GM18498 (cell line): ENCODE results near the gene PAQR4.

Experiments used
- ATAC-seq: cut with Tn5 transposase; IDR thresholded peaks from one replicate; pipeline ENCODE4 v1.9.1; 2021; ENCODE audit warnings: mild to moderate bottlenecking, moderate library complexity; ENCODE audit not compliant: unreplicated experiment

Gene PAQR4

DNA sequence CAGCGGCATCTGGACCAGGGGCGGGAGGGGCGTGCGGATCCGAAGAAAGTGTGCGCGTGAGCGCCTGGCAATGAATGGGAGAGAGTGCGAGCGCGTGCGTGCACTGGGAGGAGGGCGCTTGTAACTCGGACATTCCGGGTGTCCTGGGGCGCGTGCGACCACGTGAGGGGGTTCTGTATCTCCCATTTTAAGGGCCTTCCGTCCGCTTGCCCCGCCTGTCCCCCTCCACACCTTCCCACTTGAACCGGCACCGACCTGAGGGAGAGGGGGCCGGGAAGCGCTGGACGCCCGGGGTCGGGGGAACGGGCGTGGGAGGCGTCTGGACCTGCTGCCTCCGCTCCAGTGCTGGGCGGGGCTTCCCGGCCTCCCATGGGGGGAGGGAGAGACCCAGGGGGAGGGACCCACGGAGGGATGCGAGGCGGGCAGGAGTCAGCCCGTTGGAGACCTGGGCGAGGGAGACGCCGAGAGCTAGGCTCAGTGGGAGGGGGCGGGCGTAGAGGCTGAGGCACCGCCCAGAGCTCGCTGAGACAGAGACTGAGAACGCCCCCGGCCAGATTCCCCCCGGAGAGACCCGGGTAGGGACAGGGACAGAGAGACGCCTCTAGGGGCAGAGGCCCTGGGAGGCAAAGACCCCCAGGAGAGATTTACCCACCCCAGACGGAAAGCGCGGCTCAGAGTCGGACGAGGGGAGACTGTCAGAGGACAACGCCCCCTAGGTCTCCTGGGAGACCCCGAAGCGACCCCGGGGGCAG lies 5.2 kb upstream of the PAQR4 start, which contains the start of gene KREMEN2:
TSS of gene KREMEN2 (plus strand) at position 553 of the 752 bp plus-strand sequence. CDS start 246 bp downstream, outside the sequence.
- ATAC-seq, result no peak

DNA sequence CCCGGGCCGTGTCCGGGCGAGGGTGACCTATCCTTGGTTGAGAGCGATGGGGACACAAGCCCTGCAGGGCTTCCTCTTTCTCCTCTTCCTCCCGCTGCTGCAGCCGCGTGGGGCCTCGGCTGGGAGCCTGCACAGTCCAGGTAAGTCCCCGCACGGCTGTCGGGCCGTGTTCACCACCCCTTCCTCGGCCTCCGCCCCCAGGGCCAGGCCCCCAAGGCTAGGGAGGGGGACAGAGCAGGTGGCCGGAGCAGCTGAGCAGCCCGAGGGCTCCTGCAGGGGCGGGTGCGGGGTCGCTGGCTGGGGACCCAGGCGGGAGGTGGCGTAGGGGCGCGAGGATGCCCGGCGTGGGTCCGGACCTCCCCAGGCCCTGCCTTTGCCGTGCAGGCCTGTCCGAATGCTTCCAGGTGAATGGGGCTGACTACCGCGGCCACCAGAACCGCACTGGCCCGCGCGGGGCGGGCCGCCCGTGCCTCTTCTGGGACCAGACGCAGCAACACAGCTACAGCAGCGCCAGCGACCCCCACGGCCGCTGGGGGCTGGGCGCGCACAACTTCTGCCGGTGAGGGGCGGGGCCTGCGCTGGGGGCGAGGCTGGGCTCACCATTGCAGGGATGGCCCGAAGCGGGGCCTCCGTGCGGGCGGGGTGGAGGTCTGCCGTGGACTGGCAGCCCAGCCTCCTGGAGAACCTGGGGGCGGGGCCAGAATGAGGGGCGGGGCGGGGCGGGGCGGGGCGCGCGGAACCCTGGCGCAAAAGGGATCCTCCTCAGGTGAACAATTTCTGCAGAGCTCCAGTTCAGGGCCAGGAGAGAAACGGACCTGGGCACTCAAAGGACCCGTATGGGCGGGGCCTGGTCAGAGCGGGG lies 4.4 kb upstream of the PAQR4 start:
- no peak for ATAC-seq

DNA sequence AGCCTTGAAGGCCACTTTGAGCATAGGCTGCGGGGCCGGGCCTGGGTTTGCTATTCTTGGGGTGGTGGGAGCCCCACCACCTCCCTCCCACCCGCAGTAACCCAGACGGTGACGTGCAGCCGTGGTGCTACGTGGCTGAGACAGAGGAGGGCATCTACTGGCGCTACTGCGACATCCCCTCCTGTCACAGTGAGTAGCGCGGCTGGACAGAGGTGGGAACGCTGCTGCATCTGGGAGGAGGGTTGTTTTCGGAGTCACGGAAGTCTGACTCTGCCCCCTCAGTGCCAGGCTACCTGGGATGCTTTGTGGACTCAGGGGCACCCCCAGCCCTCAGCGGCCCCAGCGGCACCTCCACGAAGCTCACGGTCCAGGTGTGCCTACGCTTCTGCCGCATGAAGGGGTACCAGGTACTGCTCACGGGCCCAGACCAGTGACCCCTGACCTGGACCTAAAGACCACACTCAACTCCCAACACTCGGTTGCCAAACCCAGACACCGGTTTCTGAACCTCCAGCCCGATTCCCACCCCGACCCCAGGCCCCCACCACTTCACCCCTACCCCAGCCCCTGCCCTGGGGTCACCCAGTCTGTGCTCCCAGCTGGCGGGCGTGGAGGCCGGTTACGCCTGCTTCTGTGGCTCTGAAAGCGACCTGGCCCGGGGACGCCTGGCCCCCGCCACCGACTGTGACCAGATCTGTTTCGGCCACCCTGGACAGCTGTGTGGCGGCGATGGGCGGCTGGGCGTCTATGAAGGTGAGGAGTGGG lies 2.9 kb upstream of the PAQR4 start:
- ATAC-seq, result no peak

DNA sequence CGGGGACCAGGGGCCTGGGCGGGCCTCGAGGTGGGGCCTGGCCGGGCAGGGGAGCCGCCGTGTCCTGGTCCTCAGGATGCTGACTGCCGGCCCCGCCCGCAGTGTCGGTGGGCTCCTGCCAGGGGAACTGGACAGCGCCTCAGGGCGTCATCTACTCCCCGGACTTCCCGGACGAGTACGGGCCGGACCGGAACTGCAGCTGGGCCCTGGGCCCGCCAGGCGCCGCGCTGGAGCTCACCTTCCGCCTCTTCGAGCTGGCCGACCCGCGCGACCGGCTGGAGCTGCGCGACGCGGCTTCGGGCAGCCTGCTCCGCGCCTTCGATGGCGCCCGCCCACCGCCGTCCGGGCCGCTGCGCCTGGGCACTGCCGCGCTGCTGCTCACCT lies 2.3 kb upstream of the PAQR4 start:
- no peak for ATAC-seq

DNA sequence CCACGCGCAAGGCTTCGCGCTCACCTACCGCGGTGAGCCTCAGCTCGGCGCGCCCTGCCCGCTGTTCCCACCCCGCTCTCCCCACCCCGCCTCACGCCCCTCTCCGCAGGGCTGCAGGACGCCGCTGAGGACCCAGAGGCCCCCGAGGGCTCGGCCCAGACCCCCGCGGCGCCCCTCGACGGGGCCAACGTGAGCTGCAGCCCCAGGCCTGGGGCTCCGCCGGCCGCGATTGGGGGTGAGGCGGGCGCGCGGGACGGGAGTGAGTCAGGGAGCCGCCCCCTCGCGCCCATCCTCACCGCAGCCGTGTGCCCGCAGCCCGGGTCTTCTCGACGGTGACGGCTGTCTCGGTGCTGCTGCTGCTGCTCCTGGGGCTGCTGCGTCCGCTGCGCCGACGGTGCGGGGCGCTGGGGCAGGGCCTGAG lies 1.9 kb upstream of the PAQR4 start:
- no peak for ATAC-seq

DNA sequence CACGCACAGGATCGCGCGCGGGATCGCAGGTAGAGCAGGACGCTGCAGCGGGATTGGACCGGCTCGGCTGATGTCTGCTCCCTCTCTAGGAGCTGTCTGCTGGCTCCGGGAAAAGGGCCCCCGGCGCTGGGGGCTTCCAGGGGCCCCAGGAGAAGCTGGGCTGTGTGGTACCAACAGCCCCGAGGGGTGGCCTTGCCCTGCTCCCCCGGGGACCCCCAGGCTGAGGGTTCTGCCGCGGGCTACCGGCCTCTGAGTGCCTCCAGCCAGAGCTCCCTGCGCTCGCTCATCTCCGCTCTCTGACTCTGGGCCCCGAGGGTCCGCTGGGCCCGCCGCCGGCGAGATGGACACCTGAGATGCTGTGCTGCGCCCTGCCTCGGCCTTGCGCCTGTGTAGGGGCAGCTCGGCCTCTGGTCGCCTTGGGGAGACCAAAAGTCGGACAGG lies 1.4 kb upstream of the PAQR4 start:
- no peak for ATAC-seq

DNA sequence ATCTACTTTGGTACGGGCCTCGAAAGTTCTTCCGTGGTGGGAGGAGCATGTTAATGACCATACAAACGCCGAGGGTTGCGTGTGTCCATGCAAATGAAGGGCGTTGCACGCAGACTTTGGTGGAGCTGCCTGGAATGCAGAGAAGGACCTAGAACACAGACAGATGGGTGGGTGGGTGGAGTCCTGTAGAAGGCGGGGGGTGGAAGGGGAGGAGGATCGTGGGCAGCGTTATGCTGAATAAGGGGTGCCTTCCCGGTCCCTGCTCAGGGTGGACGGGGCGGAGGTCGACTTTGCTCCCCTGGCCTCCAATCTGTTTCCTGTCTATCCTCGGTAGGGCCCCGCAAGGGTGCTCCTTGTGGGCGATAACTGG lies 795 bp upstream of the PAQR4 start:
- no peak for ATAC-seq

DNA sequence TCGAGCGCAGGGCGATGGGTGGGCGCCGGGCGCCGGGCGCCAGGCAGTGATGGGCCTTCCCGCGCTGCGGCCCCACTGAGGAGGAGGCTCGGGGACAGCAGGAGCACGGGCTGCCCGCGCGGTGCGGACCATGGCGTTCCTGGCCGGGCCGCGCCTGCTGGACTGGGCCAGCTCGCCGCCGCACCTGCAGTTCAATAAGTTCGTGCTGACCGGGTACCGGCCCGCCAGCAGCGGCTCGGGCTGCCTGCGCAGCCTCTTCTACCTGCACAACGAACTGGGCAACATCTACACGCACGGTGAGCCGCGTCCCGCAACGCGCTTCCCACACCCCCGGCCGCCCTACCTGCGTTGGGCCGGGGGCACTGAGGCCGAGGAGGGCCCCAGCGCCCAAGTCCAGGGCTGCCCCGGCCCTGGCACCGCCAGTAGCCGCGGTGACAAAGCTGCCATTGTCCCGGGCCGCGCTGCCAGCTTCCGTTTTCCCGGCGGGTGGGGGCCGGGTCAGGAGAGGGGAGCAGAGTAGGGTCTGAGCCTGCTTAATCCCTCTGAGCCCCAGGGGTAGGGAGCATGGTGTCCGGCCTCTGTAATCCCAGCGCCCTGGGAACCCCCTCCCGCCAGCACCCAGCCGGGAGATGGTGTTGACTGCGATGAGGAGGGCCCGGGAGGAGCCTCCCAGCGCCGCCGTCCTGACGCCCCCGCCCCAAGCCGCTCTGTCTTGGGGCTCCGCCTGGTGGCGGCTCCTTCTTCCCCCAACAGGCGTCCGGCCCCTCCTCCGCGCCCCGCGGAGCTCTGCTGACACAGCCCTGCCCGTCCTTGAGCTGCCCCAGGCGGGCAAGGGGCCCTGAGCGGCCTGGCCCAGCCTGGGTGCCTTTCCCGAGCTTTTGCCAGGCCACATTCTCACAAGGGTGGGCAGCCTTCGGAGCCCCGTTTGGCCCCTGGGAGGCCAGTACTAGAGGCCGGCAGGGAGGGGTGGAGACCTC lies 685 bp downstream of the PAQR4 start:
- peak; percentile 40 for ATAC-seq

DNA sequence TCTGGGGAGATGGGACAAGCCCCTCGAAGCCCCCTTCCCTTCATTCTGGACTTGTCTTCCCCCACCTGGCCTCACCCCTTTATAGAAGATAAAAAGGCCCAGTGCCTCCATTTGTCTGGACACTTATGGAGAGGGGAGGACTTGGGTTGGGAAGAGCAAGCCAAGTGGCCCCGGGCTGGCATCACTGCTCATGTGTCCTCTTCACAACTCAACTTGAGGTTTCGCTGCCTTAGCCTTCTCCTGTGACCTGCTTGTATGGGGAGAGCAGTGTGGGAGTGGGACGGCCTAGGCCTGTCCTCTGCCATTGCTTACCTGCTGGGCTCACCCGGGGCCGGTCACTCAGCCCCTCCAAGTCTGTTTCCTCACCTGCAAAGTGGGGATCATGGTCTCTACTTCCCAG lies 1.4 kb downstream of the PAQR4 start:
- ATAC-seq, result no peak

DNA sequence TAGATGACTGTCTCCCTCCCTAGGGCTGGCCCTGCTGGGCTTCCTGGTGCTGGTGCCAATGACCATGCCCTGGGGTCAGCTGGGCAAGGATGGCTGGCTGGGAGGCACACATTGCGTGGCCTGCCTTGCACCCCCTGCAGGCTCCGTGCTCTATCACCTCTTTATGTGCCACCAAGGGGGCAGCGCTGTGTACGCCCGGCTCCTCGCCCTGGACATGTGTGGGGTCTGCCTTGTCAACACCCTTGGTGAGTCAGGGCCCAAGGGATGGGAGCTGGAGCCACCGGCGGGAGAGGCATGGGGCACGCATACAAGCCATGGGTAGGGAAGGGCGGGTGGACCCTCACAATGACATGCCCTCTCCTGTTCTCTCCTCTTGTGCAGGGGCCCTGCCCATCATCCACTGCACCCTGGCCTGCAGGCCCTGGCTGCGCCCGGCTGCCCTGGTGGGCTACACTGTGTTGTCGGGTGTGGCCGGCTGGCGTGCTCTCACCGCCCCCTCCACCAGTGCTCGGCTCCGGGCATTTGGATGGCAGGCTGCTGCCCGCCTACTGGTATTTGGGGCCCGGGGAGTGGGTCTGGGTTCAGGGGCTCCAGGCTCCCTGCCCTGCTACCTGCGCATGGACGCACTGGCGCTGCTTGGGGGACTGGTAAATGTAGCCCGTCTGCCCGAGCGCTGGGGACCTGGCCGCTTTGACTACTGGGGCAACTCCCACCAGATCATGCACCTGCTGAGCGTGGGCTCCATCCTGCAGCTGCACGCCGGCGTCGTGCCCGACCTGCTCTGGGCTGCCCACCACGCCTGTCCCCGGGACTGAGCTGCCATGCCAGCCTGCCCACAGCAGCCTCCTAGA lies 2.2 kb downstream of the PAQR4 start:
- ATAC-seq, result no peak

DNA sequence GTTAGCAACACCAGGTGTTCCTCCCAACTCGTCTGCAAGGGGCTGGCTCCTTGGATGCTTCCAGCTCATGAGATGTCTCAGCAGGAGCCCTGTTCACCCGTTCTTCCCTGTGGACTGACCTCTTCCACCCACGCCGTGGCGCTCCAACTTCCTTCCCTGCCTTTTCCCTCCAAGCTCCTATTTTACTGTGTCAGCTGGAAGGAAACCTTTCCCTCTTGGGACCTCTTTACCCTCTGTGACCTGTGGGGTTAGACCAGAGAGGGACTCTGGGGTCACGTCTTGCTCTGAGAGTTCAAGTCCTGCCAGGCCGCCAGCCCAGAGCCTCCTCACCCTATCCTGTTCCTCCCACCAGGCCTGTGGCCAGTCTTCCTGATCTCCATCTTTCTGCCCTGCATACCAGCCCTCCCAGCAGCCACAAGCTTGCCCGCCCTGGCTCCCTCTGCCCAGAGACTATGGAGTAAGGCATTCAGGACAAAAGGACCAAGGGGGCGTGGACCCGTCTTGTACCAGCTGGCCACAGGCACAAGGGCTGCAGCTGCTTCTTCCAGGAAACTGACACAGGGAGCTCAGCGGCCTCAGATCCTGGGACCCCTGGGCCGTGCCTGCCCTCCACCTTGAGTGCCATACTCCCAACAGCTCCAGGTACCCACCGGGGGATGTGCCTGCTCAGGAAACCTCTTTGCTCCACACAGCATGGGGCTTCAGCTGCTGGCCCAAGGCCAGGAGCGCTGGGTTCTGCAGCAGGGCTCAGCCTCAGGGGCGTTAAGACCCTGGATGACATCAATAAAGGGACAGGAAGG lies 3.0 kb downstream of the PAQR4 start:
- no peak for ATAC-seq

DNA sequence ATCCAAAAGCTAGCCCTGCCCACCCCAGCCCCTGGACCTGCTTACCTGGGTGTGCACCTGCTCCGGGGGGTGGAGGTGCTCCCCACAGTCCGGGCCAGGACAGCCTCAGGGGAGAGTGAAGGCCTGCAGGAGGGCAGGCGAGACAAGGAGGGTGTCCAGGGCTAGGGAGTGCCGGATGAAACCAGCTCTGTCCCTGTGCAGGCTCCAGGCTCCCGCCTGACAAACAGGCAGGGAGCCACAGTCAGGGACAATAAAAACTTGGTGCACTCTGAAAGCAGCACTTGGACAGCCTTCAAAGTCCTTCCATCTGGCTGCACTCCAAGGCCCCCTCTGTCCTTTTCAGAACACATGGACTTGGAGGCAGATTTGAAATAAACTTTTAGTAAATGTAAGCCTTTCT lies 3.9 kb downstream of the PAQR4 start:
- ATAC-seq, result no peak

DNA sequence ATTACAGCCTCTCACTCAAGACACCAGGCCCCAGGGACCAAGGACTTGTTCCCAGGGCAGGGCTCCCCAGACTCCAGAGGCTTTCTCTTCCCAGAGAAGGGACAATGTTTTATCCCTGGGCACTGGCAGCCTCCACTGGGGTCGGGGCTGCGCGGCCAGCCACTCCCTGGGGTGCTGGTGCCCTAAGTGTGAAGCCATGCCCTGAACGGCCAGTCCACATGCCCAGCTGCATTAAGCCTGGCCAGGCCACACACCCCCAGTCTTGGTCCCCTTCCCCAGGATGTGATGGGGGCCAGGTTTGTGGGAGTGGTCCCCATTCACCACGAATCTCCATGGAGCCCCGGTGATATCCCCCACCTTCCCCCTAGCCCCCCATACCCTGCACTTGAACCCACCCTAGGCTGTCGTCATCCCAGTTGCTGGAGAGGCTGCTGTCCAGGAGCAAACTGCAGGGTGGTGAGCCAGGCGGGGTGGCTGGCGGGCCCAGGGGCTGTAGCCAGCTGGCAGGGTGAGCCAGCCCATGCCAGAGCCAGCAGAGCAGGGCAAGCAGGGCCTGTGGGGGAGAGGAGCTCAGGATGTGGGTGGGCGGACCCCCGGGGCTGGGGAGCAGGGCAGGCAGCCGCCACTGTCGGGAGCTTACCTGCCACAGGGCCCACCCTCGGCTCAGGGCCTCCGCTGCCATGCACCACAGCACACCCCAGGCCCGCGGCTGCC lies 4.6 kb downstream of the PAQR4 start:
- ATAC-seq, result no peak

DNA sequence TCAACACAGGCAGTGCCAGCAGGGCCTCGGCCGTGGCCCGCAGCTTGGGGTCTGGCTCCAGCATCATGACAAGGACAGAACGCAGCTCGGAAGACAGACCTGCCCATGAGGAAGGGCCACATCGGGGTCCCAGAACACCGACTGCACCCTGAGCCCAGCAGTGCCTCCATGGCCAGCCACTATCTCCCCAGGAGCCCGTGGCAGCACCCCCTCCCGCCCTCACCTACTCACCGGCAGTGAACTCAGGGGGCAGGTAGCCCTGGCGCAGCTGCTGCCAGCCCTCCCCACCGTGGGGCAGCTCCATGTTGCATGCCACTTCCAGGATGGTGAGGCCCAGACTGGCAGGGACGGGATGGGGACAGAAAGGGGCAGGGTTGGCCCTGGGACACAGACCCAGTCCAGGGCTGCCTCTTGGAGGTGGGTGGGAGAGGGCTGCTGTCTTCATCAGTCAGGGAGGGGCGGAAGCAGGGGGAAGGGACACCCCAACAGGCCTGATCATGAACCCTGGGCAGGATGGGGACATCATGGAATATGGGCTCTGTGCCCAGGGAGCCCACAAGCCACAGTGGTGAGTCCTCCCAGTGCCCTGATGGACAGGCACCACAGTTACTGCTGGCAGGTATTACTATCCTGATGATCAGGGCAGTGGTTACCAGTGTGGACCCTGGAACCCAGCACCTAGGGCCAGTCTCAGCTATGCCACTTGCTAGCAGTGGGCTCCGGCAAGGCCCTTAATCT lies 5.3 kb downstream of the PAQR4 start:
- no peak for ATAC-seq

DNA sequence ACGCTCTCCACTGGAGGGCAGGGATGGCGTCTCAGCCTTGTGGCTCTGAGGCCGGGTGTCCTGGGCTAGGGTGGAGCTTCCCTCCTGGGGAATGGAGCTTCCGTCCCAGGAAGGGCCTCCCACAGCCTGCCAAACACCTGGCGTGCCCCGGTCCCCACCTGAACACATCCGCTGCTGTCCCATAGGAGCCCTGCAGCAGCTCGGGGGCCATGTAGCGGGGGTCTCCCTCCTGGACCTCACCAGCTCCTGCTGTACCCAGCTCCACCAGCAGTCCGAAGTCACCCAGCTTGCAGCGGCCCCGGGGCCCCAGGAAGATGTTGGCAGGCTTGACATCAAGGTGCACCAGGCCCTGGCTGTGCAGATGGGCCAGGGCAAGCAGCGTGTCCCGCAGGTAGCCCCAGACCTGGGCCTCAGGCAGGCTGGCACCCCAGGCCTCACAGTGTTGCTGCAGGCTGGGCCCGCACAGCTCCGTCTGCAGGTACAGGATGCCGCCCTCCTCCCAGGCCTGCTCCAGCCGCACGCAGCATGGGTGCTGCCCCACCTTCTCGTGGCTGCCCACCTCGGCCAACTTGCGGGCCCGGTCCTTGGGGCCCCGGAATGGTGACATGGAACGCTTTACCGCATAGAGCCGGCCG lies 6.1 kb downstream of the PAQR4 start:
- ATAC-seq, result no peak

DNA sequence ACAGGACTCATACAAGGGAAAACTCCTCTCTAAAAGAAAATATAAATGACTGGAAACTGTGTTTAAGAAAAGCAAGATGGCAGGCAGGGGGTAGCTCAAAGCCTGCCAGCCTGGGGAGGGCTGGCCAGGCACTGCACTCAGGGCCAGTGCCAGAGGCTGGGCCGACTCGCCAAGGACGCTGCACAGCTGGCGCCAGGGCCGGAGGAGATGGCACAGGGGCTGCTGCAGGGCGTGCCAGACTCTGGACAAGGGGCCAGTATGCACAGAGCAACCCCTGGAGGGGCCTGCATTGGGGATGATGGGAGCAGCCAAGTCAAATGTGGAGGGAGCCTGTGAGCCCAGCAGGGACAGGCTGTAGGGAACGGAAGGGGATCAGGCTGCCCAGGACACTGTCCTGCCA lies 7.1 kb downstream of the PAQR4 start:
- no peak for ATAC-seq

DNA sequence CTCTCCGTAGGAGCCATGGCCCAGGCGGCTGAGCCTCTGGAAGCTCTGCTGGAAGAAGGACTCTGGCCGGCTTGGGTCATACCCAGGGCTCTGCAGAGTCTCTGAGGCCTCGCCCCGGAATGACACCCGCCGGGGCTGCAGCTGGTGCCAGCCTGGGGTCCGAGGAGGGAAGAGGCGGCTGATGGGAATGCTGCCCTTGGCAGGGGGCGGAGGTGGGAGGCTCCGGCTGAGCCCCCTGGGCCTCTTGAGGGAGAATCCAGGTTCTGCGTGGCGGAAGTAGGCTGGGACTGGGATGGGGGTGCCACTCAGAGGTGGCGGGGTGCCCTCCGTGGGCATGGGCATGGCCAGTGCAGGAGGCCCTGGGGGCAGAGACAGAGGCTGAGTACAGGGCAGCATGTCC lies 7.5 kb downstream of the PAQR4 start:
- ATAC-seq, result no peak
